CD8-positive, alpha-beta memory T cell (primary cell): ENCODE measurements around the gene SH2D7. TPM values are rescaled to one million over a fixed set of nuclear protein-coding genes. Genes with fewer than 3 reads are reported as not detected.
A peak's percentile ranks its signal among the peaks of the same experiment; 100 is the strongest.

Experiments
- CTCF ChIA-PET: fragments of 350-600 bp; sonication (Branson Sonifier 250); formaldehyde crosslinking; loops from one replicate; lab custom pipeline; 2021; ENCODE audit warnings: antibody characterized with exemption; lab: Charles Lee
- POLR2A ChIA-PET: fragments of 350-600 bp; sonication (Branson Sonifier 250); formaldehyde crosslinking; loops from one replicate; lab custom pipeline; 2021; ENCODE audit warnings: antibody characterized with exemption; lab: Charles Lee
- DNase-seq, 5 donors: peaks; one replicate each; pipeline versions ENCODE4 v3.0.0 to v3.0.0-alpha.2; 2020 to 2022; ENCODE audit warnings: mixed read lengths in 1 of 5
- H3K27ac ChIP-seq: one replicate; pipeline ENCODE4 v1.7.0; 2013; ENCODE audit warnings: low read depth, mild to moderate bottlenecking, low read length, moderate library complexity
- H3K27me3 ChIP-seq: 2 replicates; pipeline ENCODE4 v1.7.0; 2013; ENCODE audit warnings: low read length, mild to moderate bottlenecking; ENCODE audit not compliant: insufficient read depth, poor library complexity, severe bottlenecking
- H3K36me3 ChIP-seq: 2 replicates; pipeline ENCODE4 v1.7.0; 2013; ENCODE audit warnings: mild to moderate bottlenecking, low read length, moderate library complexity; ENCODE audit not compliant: insufficient read depth
- H3K4me1 ChIP-seq: 2 replicates; pipeline ENCODE4 v1.7.0; 2013; ENCODE audit warnings: mild to moderate bottlenecking, low read length, moderate library complexity; ENCODE audit not compliant: insufficient read depth
- H3K4me3 ChIP-seq: 2 replicates; pipeline ENCODE4 v1.7.0; 2013; ENCODE audit warnings: mild to moderate bottlenecking, low read length
- H3K9me3 ChIP-seq: 2 replicates; pipeline ENCODE4 v1.7.0; 2013; ENCODE audit warnings: mild to moderate bottlenecking, low read length
- H3K27ac Mint-ChIP-seq, 8 donors: one replicate each; pipeline ENCODE4 v1.8.0; 2020 to 2021; ENCODE audit warnings: mixed read lengths in 8 of 8, mild to moderate bottlenecking in 6 of 8, inconsistent platforms in 3 of 8, moderate library complexity in 3 of 8
- H3K27me3 Mint-ChIP-seq, 2 donors: one replicate each; pipeline ENCODE4 v1.8.0; 2020 to 2021; ENCODE audit warnings: mixed read lengths in 2 of 2, mild to moderate bottlenecking in 1 of 2, moderate library complexity in 1 of 2
- H3K36me3 Mint-ChIP-seq, 3 donors: one replicate each; pipeline ENCODE4 v1.8.0; 2020 to 2021; ENCODE audit warnings: mixed read lengths in 3 of 3, inconsistent platforms in 1 of 3, mild to moderate bottlenecking in 1 of 3
- H3K4me1 Mint-ChIP-seq, 3 donors: one replicate each; pipeline ENCODE4 v1.8.0; 2020 to 2021; ENCODE audit warnings: mixed read lengths in 3 of 3, inconsistent platforms in 1 of 3, mild to moderate bottlenecking in 1 of 3
- H3K4me3 Mint-ChIP-seq, 7 donors: one replicate each; pipeline ENCODE4 v1.8.0; 2020 to 2021; ENCODE audit warnings: mixed read lengths in 7 of 7, mild to moderate bottlenecking in 6 of 7, moderate library complexity in 4 of 7, inconsistent platforms in 2 of 7
- H3K9me3 Mint-ChIP-seq, 5 donors: one replicate each; pipeline ENCODE4 v1.8.0; 2020 to 2022; ENCODE audit warnings: mixed read lengths in 5 of 5, mild to moderate bottlenecking in 3 of 5, moderate library complexity in 2 of 5, inconsistent platforms in 1 of 5
- polyA plus RNA-seq: library from polyadenylated mRNA; unstranded; fragments of 300-500 nt; fragmentation: Illumina TruSeq; gene quantifications from one replicate; pipeline ENCODE4 v1.2.3, GENCODE V29; 2021
- total RNA-seq, 2 experiments: library from RNA; stranded (reverse); gene quantifications; one replicate each; pipeline ENCODE4 v1.2.3, GENCODE V29; 2021

SH2D7 gene
- total and polyA plus RNA-seq, 3 experiments from 2014 or later = not detected

DNA sequence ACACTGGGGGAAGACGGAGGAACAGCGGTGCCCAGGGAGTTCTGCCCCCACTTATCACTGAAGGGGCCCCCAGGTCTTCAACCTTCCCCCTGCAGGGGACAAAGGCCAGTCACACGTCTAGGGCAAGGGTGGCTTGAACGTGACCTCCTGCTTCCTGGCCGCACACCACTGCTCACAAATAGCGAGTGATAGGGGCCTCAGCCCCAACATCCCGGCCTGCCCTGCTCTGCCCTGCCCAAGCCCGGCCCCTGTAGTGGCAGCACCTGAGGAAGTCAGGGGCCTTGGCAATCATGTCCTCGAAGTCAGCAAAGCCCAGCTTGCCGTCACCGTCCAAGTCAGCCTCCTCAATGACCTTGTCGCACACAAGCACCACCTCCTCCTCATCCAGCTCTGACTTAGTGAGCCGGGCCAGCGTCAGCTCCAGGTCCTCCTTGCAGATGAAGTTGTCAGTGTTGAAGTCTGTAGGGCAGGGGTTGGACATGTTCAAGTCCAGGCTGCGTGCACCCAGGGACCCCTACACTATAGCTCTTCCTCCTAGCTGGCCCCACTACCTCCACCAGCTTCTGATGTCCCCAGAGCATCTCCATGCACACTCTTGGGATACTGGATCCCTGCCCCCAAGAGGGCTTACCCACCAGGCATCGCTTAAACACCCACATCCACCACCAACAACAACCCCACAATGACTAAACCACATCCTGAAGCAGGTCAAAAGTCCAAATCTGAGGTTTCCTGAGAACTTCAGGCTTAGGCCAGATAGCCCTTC lies 13.3 kb downstream of the SH2D7 start:
- no peaks in the 10 kb centered on the region for H3K36me3 Mint-ChIP-seq

DNA sequence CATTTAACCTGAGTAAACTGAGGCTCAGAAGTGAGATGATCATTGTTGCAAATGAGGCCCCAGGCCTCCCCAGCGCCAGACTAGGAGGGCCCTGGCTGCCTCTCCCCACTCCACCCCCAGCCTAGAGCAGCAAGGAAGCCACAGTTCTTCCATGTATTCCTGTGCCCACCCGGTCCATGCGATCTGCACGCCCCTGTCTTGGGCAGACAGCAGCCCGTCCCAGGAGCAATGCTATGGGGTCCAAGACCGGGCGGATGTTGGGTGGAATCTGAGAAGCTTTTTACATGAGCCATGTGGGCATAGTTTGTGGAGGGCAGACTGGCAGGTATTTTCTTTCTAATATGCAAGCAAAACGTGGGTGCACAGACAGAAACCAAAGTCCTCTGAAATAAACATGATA lies 15.1 kb downstream of the SH2D7 start:
- Histone ChIP-seq H3K27me3 (no peaks in the 10 kb centered on the region), H3K36me3 (no peaks in the 10 kb centered on the region), H3K9me3 (no peaks in the 10 kb centered on the region), H3K4me1 (peaks cover 42% of the 10 kb centered on the region), H3K27ac (no peak overlapping the region), H3K4me3 (no peak overlapping the region)
- POLR2A ChIA-PET = no interaction called here
- Mint-ChIP-seq H3K4me3 (no peak overlapping the region), H3K36me3 (no peaks in the 10 kb centered on the region), H3K9me3 (no peaks in the 10 kb centered on the region), H3K27me3 (peaks cover 0 to 3% of the 10 kb centered on the region in 2 donors), H3K27ac (peak overlapping the region in 3 of 8 donors; percentile 37 to 84 (median 78)), H3K4me1 (peaks cover 44 to 55% (median 44%) of the 10 kb centered on the region in 3 donors)
- peak in 1 of 5 donors; percentile 35 for DNase-seq
- CTCF ChIA-PET = interaction anchor here (0.7 to 13.3 kb wide), 26 partner anchors 9 to 198 kb away, joined by 3 to 146 read pairs (median 10); partner anchors contain the start of genes SH2D7 and TBC1D2B

More for the DNA sequence above, 13.3 kb downstream of the SH2D7 start:
- no peaks in the 10 kb centered on the region for H3K36me3 ChIP-seq
- Mint-ChIP-seq H3K4me3 (peak overlapping the region in 6 of 7 donors; percentile 9 to 66 (median 55)), H3K9me3 (no peaks in the 10 kb centered on the region), H3K4me1 (peaks cover 46 to 59% (median 47%) of the 10 kb centered on the region in 3 donors), H3K27me3 (peaks cover 0 to 3% of the 10 kb centered on the region in 2 donors), H3K27ac (peak overlapping the region; percentile 48 to 94 (median 86))
- ChIA-PET CTCF (interaction anchor here (0.8 to 13.3 kb wide), 6 partner anchors 12 to 149 kb away, joined by 3 to 146 read pairs (median 9); no protein-coding TSS in a partner anchor), POLR2A (interaction anchor here (1.1 kb wide), 1 partner anchor 72 kb away, joined by 4 read pairs; no protein-coding TSS in a partner anchor)
- peak in 1 of 5 donors; percentile 46 for DNase-seq
- no peaks in the 10 kb centered on the region for H3K9me3 ChIP-seq
- no peak overlapping the region for H3K27ac ChIP-seq
- no peak overlapping the region for H3K4me3 ChIP-seq
- H3K27me3 ChIP-seq = no peaks in the 10 kb centered on the region
- peaks cover 46% of the 10 kb centered on the region for H3K4me1 ChIP-seq

DNA sequence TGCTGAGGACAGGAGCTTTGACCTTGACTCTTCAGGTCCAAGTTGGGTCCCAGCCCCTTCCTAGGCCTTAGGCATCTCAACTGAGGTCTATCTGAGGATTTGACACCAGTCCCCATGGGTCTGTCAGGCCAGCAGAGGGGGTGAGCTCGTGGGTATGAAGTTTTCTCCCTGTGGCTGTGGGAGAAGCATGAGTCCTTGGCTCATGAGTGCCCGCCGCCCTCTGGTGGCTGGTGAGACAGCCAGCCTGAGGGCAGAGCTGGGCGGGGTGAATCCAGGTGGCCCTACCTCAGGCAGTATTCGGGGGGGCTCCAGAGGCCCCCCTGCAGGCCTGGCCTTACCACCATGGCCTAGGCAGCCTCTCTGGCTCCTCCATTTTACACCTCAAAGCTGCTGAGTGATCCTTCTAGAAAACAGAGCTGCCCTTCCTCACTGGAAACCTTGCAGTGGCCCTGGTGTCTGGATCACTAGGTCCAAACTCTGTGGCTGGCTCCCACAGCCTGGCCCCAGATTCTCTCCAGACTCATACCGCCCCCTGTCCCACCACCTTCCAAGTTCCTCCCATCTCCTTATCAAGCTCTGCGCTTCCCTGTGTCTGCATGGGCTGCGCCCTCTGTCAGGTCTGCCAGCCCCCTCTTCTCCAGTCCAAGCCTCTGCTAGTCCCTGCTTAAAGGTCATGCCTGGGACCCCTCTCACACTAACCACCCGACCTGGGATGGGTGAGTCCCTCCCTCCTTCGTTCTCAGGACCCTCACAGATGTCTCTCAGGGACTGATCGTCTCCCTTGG lies 16.1 kb downstream of the SH2D7 start:
- H3K4me3 Mint-ChIP-seq = no peak overlapping the region
- Histone ChIP-seq H3K27ac (no peak overlapping the region), H3K4me1 (peaks cover 32% of the 10 kb centered on the region), H3K4me3 (no peak overlapping the region), H3K36me3 (no peaks in the 10 kb centered on the region), H3K9me3 (no peaks in the 10 kb centered on the region), H3K27me3 (no peaks in the 10 kb centered on the region)
- peaks cover 0 to 3% of the 10 kb centered on the region in 2 donors for H3K27me3 Mint-ChIP-seq
- DNase-seq = peak; percentile 75 to 89 (median 77)
- H3K36me3 Mint-ChIP-seq = no peaks in the 10 kb centered on the region
- H3K9me3 Mint-ChIP-seq = no peaks in the 10 kb centered on the region
- peak overlapping the region in 4 of 8 donors; percentile 31 to 86 (median 55) for H3K27ac Mint-ChIP-seq
- ChIA-PET POLR2A (interaction anchor here (0.5 to 1.0 kb wide), 4 partner anchors 40 to 149 kb away, joined by 3 to 5 read pairs (median 4); no protein-coding TSS in a partner anchor), CTCF (interaction anchor here (0.6 to 13.3 kb wide), 49 partner anchors 9 to 199 kb away, joined by 3 to 146 read pairs (median 6); partner anchors contain the start of genes SH2D7 and TBC1D2B)
- peaks cover 34 to 45% (median 34%) of the 10 kb centered on the region in 3 donors for H3K4me1 Mint-ChIP-seq

DNA sequence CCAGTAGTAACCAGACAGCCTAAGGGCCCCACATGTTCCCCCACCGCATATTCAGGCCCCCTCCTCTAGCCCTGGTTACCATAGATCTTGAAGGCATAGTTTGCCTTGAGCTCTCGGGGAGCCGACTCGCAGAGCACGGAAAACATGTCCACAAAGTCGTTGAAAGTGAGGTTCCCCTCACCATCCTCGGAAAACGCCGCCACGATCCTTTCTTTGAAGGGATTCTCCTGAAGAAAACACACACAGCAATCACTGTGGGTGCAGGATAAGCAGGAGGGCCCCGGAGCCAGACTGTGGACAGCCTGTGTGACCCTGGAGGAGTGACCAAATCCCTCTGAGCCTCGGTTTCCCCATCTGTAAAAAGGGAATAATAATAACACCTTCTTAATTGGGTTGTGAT lies 16.8 kb downstream of the SH2D7 start:
- peak overlapping the region in 1 of 8 donors; percentile 75 for H3K27ac Mint-ChIP-seq
- H3K9me3 Mint-ChIP-seq = no peaks in the 10 kb centered on the region
- peaks cover 27 to 38% (median 27%) of the 10 kb centered on the region in 3 donors for H3K4me1 Mint-ChIP-seq
- Histone ChIP-seq H3K27ac (no peak overlapping the region), H3K4me3 (no peak overlapping the region), H3K27me3 (no peaks in the 10 kb centered on the region), H3K4me1 (peaks cover 26% of the 10 kb centered on the region), H3K36me3 (no peaks in the 10 kb centered on the region), H3K9me3 (no peaks in the 10 kb centered on the region)
- ChIA-PET POLR2A (no interaction called here), CTCF (interaction anchor here (0.7 to 13.3 kb wide), 34 partner anchors 11 to 200 kb away, joined by 3 to 146 read pairs (median 9); partner anchors contain the start of genes CIB2, SH2D7 and TBC1D2B)
- H3K4me3 Mint-ChIP-seq = no peak overlapping the region
- no peaks in the 10 kb centered on the region for H3K36me3 Mint-ChIP-seq
- H3K27me3 Mint-ChIP-seq = peaks cover 0 to 3% of the 10 kb centered on the region in 2 donors
- DNase-seq = peak in 1 of 5 donors; percentile 20

GRCh38 chr15:78110096-78110495 lies 17.7 kb downstream of the SH2D7 start:
- peak in 1 of 5 donors; percentile 43 for DNase-seq
- peaks cover 16% of the 10 kb centered on the region for H3K4me1 ChIP-seq
- ChIA-PET CTCF (interaction anchor here (0.8 to 13.3 kb wide), 11 partner anchors 13 to 153 kb away, joined by 3 to 146 read pairs (median 30); partner anchors contain the start of gene CIB2), POLR2A (no interaction called here)
- H3K9me3 ChIP-seq = no peaks in the 10 kb centered on the region
- H3K27ac ChIP-seq = no peak overlapping the region
- no peaks in the 10 kb centered on the region for H3K36me3 ChIP-seq
- Mint-ChIP-seq H3K36me3 (no peaks in the 10 kb centered on the region), H3K27me3 (peaks cover 0 to 3% of the 10 kb centered on the region in 2 donors), H3K27ac (peak overlapping the region in 1 of 8 donors; percentile 51), H3K9me3 (no peaks in the 10 kb centered on the region), H3K4me3 (no peak overlapping the region), H3K4me1 (peaks cover 18 to 29% (median 18%) of the 10 kb centered on the region in 3 donors)
- H3K27me3 ChIP-seq = no peaks in the 10 kb centered on the region
- H3K4me3 ChIP-seq = no peak overlapping the region

DNA sequence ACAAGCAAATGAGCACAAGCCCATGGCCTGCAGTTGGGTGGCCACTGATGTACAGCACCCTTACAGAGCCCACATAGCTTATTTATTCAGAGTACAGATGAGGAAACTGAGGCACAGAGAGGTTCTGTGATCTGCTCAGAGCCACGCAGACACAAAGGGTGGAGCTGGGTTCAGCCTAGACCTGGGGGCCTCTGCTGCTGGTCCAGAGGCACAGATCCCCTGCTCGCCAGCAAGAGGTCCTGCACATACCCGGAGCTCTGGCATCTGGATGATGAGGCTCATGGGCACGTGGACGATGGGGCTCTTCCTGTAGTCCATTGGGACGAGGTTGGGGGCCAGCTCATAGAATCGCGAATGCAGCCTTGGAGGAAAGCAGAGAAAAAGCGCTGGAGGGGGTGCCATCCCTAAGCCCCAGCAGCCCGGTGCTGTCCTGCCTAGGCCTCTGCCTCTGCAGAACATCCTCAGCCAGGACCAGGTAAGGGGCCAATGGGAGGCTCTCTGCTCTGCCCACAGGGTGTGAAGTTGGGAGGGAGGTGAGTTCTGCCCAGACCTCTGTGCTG lies 18.6 kb downstream of the SH2D7 start:
- ChIA-PET POLR2A (no interaction called here), CTCF (interaction anchor here (1.3 to 13.3 kb wide), 5 partner anchors 84 to 200 kb away, joined by 3 to 146 read pairs (median 101); no protein-coding TSS in a partner anchor)
- H3K4me1 Mint-ChIP-seq = peaks cover 9 to 20% (median 9%) of the 10 kb centered on the region in 3 donors
- Histone ChIP-seq H3K27me3 (no peaks in the 10 kb centered on the region), H3K36me3 (no peaks in the 10 kb centered on the region), H3K4me1 (peaks cover 7% of the 10 kb centered on the region), H3K4me3 (no peak overlapping the region), H3K9me3 (no peaks in the 10 kb centered on the region), H3K27ac (no peak overlapping the region)
- H3K27me3 Mint-ChIP-seq = peaks cover 0 to 3% of the 10 kb centered on the region in 2 donors
- H3K9me3 Mint-ChIP-seq = no peaks in the 10 kb centered on the region
- peak in 1 of 5 donors; percentile 30 for DNase-seq
- no peaks in the 10 kb centered on the region for H3K36me3 Mint-ChIP-seq
- no peak overlapping the region for H3K4me3 Mint-ChIP-seq
- no peak overlapping the region for H3K27ac Mint-ChIP-seq

DNA sequence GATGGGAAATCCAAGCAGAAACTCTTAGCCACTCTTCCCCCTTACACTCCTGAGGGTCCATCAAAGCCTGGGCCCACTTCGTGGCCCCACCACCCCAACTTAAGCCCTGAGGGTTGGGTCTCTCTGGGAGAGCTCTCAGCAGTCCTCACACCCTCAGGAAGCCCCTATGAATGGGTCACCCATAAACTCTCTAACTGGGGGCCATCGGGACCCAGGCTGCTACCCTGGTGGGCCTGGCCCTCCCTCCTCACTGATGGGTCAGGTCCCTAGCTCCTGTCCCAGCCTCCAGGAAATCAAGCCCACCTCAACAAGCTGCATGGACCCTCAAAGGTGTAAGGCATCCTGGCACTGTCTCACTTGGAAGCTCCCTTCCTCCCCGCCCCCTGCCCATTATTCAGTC lies 19.4 kb downstream of the SH2D7 start:
- H3K4me1 Mint-ChIP-seq = peaks cover under 1 to 12% (median 1%) of the 10 kb centered on the region in 3 donors
- H3K4me1 ChIP-seq = peaks cover 5% of the 10 kb centered on the region
- H3K4me3 Mint-ChIP-seq = no peak overlapping the region
- H3K4me3 ChIP-seq = no peak overlapping the region
- CTCF ChIA-PET = interaction anchor here (0.9 to 13.3 kb wide), 10 partner anchors 11 to 201 kb away, joined by 3 to 146 read pairs (median 8); no protein-coding TSS in a partner anchor
- no peaks in the 10 kb centered on the region for H3K36me3 ChIP-seq
- no peaks in the 10 kb centered on the region for H3K27me3 ChIP-seq
- H3K27me3 Mint-ChIP-seq = peaks cover 0 to 3% of the 10 kb centered on the region in 2 donors
- H3K9me3 Mint-ChIP-seq = no peaks in the 10 kb centered on the region
- H3K9me3 ChIP-seq = no peaks in the 10 kb centered on the region
- no peaks in the 10 kb centered on the region for H3K36me3 Mint-ChIP-seq
- H3K27ac ChIP-seq = no peak overlapping the region
- H3K27ac Mint-ChIP-seq = no peak overlapping the region
- DNase-seq = peak in 1 of 5 donors; percentile 6
- POLR2A ChIA-PET = no interaction called here
